ENCODE measurements around the gene TKT. TPM values are rescaled to one million over a fixed set of nuclear protein-coding genes. Genes with fewer than 3 reads are reported as not detected.

The TKT gene
- total and polyA plus RNA-seq, 2 experiments from 2014 or later, result 584 to 1,411 TPM

DNA sequence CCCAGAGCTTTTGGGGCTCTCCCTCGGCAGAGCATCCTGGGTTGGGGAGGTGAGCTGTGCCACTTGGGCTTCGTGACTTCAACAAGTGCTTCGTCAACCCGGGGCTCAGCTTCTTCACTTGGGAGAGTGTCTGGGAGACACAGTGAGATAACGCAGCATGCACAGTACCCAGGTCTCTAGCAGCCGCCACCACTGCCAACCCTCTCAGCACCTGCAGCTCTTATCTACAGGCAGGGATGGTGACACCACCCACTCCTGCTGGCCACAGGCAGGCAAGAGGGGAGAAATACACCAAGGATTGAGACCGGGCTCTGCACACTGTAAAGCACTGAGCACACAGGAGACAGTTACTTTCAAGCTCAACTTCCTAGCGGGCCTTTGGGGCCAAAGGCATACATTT is 11.6 kb downstream of the TKT start:
- H3K9me2 ChIP-seq (ENCODE audit: insufficient read depth), result no peaks in the 10 kb centered on the region
- peaks cover 5% of the 10 kb centered on the region for H3K27me3 Mint-ChIP-seq (ENCODE audit: insufficient read depth, low read depth, poor library complexity)
- H3K27me3 ChIP-seq (ENCODE audit: insufficient read depth), result no peaks in the 10 kb centered on the region
- TF ChIP-seq, protein P1, sequence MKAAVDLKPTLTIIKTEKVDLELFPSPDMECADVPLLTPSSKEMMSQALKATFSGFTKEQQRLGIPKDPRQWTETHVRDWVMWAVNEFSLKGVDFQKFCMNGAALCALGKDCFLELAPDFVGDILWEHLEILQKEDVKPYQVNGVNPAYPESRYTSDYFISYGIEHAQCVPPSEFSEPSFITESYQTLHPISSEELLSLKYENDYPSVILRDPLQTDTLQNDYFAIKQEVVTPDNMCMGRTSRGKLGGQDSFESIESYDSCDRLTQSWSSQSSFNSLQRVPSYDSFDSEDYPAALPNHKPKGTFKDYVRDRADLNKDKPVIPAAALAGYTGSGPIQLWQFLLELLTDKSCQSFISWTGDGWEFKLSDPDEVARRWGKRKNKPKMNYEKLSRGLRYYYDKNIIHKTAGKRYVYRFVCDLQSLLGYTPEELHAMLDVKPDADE (IDR thresholded peaks at IDR 0.05), result no peak
- TF ChIP-seq EZH2 (IDR thresholded peaks at IDR 0.05; ENCODE audit: low read depth, unreplicated experiment), result no peak
- TF ChIP-seq JUNB (IDR thresholded peaks at IDR 0.05; ENCODE audit: unreplicated experiment), result no peak
- TF ChIP-seq NANOG (IDR thresholded peaks at IDR 0.05; ENCODE audit: borderline replicate concordance), result no peak
- no peak for TF ChIP-seq STAT1 (IDR thresholded peaks at IDR 0.05; ENCODE audit: unreplicated experiment)
- no peak for TF ChIP-seq ZNF331 (CRISPR knock-in tag; IDR thresholded peaks at IDR 0.05; ENCODE audit: low read depth)
- TF ChIP-seq, protein P2, sequence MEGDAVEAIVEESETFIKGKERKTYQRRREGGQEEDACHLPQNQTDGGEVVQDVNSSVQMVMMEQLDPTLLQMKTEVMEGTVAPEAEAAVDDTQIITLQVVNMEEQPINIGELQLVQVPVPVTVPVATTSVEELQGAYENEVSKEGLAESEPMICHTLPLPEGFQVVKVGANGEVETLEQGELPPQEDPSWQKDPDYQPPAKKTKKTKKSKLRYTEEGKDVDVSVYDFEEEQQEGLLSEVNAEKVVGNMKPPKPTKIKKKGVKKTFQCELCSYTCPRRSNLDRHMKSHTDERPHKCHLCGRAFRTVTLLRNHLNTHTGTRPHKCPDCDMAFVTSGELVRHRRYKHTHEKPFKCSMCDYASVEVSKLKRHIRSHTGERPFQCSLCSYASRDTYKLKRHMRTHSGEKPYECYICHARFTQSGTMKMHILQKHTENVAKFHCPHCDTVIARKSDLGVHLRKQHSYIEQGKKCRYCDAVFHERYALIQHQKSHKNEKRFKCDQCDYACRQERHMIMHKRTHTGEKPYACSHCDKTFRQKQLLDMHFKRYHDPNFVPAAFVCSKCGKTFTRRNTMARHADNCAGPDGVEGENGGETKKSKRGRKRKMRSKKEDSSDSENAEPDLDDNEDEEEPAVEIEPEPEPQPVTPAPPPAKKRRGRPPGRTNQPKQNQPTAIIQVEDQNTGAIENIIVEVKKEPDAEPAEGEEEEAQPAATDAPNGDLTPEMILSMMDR (conservative IDR thresholded peaks at IDR 0.05; ENCODE audit: low read depth in 2 of 2), result no peak
- TF ChIP-seq, protein P3, sequence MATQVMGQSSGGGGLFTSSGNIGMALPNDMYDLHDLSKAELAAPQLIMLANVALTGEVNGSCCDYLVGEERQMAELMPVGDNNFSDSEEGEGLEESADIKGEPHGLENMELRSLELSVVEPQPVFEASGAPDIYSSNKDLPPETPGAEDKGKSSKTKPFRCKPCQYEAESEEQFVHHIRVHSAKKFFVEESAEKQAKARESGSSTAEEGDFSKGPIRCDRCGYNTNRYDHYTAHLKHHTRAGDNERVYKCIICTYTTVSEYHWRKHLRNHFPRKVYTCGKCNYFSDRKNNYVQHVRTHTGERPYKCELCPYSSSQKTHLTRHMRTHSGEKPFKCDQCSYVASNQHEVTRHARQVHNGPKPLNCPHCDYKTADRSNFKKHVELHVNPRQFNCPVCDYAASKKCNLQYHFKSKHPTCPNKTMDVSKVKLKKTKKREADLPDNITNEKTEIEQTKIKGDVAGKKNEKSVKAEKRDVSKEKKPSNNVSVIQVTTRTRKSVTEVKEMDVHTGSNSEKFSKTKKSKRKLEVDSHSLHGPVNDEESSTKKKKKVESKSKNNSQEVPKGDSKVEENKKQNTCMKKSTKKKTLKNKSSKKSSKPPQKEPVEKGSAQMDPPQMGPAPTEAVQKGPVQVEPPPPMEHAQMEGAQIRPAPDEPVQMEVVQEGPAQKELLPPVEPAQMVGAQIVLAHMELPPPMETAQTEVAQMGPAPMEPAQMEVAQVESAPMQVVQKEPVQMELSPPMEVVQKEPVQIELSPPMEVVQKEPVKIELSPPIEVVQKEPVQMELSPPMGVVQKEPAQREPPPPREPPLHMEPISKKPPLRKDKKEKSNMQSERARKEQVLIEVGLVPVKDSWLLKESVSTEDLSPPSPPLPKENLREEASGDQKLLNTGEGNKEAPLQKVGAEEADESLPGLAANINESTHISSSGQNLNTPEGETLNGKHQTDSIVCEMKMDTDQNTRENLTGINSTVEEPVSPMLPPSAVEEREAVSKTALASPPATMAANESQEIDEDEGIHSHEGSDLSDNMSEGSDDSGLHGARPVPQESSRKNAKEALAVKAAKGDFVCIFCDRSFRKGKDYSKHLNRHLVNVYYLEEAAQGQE (IDR thresholded peaks at IDR 0.05; ENCODE audit: unreplicated experiment), result no peak
- TF ChIP-seq, protein P4, sequence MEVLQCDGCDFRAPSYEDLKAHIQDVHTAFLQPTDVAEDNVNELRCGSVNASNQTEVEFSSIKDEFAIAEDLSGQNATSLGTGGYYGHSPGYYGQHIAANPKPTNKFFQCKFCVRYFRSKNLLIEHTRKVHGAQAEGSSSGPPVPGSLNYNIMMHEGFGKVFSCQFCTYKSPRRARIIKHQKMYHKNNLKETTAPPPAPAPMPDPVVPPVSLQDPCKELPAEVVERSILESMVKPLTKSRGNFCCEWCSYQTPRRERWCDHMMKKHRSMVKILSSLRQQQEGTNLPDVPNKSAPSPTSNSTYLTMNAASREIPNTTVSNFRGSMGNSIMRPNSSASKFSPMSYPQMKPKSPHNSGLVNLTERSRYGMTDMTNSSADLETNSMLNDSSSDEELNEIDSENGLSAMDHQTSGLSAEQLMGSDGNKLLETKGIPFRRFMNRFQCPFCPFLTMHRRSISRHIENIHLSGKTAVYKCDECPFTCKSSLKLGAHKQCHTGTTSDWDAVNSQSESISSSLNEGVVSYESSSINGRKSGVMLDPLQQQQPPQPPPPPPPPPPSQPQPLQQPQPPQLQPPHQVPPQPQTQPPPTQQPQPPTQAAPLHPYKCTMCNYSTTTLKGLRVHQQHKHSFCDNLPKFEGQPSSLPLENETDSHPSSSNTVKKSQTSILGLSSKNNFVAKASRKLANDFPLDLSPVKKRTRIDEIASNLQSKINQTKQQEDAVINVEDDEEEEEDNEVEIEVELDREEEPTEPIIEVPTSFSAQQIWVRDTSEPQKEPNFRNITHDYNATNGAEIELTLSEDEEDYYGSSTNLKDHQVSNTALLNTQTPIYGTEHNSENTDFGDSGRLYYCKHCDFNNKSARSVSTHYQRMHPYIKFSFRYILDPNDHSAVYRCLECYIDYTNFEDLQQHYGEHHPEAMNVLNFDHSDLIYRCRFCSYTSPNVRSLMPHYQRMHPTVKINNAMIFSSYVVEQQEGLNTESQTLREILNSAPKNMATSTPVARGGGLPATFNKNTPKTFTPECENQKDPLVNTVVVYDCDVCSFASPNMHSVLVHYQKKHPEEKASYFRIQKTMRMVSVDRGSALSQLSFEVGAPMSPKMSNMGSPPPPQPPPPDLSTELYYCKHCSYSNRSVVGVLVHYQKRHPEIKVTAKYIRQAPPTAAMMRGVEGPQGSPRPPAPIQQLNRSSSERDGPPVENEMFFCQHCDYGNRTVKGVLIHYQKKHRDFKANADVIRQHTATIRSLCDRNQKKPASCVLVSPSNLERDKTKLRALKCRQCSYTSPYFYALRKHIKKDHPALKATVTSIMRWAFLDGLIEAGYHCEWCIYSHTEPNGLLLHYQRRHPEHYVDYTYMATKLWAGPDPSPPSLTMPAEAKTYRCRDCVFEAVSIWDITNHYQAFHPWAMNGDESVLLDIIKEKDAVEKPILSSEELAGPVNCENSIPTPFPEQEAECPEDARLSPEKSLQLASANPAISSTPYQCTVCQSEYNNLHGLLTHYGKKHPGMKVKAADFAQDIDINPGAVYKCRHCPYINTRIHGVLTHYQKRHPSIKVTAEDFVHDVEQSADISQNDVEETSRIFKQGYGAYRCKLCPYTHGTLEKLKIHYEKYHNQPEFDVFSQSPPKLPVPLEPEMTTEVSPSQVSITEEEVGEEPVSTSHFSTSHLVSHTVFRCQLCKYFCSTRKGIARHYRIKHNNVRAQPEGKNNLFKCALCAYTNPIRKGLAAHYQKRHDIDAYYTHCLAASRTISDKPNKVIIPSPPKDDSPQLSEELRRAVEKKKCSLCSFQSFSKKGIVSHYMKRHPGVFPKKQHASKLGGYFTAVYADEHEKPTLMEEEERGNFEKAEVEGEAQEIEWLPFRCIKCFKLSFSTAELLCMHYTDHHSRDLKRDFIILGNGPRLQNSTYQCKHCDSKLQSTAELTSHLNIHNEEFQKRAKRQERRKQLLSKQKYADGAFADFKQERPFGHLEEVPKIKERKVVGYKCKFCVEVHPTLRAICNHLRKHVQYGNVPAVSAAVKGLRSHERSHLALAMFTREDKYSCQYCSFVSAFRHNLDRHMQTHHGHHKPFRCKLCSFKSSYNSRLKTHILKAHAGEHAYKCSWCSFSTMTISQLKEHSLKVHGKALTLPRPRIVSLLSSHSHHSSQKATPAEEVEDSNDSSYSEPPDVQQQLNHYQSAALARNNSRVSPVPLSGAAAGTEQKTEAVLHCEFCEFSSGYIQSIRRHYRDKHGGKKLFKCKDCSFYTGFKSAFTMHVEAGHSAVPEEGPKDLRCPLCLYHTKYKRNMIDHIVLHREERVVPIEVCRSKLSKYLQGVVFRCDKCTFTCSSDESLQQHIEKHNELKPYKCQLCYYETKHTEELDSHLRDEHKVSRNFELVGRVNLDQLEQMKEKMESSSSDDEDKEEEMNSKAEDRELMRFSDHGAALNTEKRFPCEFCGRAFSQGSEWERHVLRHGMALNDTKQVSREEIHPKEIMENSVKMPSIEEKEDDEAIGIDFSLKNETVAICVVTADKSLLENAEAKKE (CRISPR knock-in tag; IDR thresholded peaks at IDR 0.05), result no peak
- TF ChIP-seq CREB1 (CRISPR knock-in tag; IDR thresholded peaks at IDR 0.05; ENCODE audit: low read depth), result no peak
- no peak for TF ChIP-seq EZH2phosphoT487 (IDR thresholded peaks at IDR 0.05; ENCODE audit: unreplicated experiment)
- no peak for TF ChIP-seq ZNF114 (CRISPR knock-in tag; IDR thresholded peaks at IDR 0.05)
- no peak for TF ChIP-seq POLR2AphosphoS5 (IDR thresholded peaks at IDR 0.05; ENCODE audit: low read depth)
- H4K20me1 ChIP-seq (replicated peaks; ENCODE audit: insufficient read depth), result peaks cover 98% of the 10 kb centered on the region
- H3K36me3 ChIP-seq (ENCODE audit: insufficient read depth), result peaks cover 32% of the 10 kb centered on the region
- H3K4me3 ChIP-seq, result 0 out of 2 replicates have a peak overlapping the region, but pooled peaks have one; percentile 9
- H2AFZ ChIP-seq, result no peak overlapping the region
- no peak overlapping the region; the same call in 2 of the 3 replicates for H3K4me3 Mint-ChIP-seq
- peak overlapping the region; percentile 63 for H3K27ac ChIP-seq (ENCODE audit: low read depth)
- H3K4me1 ChIP-seq (ENCODE audit: insufficient read depth), result peaks cover 61% of the 10 kb centered on the region
- H3K79me2 ChIP-seq (replicated peaks; ENCODE audit: insufficient read depth), result peaks cover 100% of the 10 kb centered on the region
- DNase-seq (ENCODE audit: low spot score) (no peak), ATAC-seq (no peak)
- H3K9me3 Mint-ChIP-seq, result no peaks in the 10 kb centered on the region
- H3K36me3 Mint-ChIP-seq (ENCODE audit: low read depth), result peaks cover 80% of the 10 kb centered on the region
- no peak overlapping the region for H3K27ac Mint-ChIP-seq
- peaks cover 29% of the 10 kb centered on the region for H3F3A ChIP-seq (replicated peaks; ENCODE audit: low read depth)
- H3K4me1 Mint-ChIP-seq, result peaks cover 67% of the 10 kb centered on the region
- H3K4me2 ChIP-seq, result peak overlapping the region; percentile 67
